GM12864 (cell line): ENCODE results near the gene AARS2.

Experiments
- DNase-seq: peaks from one replicate; pipeline ENCODE4 v3.0.0-alpha.2; 2011; ENCODE audit warnings: low read depth
- H3K4me3 ChIP-seq: 2 replicates; pipeline ENCODE4 v1.5.1; 2011; ENCODE audit warnings: mild to moderate bottlenecking, low read depth, low read length, control low read depth
- CTCF ChIP-seq: IDR thresholded peaks from 2 replicates; pipeline ENCODE4 v1.5.1; 2011; ENCODE audit warnings: low read depth, mild to moderate bottlenecking, moderate library complexity, low read length, control low read depth, inconsistent platforms; ENCODE audit errors: missing control alignments

The AARS2 gene

GRCh38 chr6:44311767-44312166 lies 1.4 kb downstream of the AARS2 start:
- no peak for DNase-seq
- TF ChIP-seq CTCF: no peak
- H3K4me3 ChIP-seq: no peak overlapping the region; the same call in 1 of the 2 replicates

GRCh38 chr6:44311304-44311703 lies 1.8 kb downstream of the AARS2 start:
- no peak for TF ChIP-seq CTCF
- DNase-seq: no peak
- no peak overlapping the region for H3K4me3 ChIP-seq

GRCh38 chr6:44310241-44310640 lies 2.9 kb downstream of the AARS2 start:
- no peak overlapping the region for H3K4me3 ChIP-seq
- DNase-seq: no peak
- no peak for TF ChIP-seq CTCF

GRCh38 chr6:44309631-44310030 lies 3.5 kb downstream of the AARS2 start:
- TF ChIP-seq CTCF: no peak
- no peak overlapping the region for H3K4me3 ChIP-seq
- DNase-seq: no peak

GRCh38 chr6:44309092-44309491 lies 4.1 kb downstream of the AARS2 start:
- no peak overlapping the region for H3K4me3 ChIP-seq
- no peak for DNase-seq
- no peak for TF ChIP-seq CTCF

- no peak for DNase-seq
- H3K4me3 ChIP-seq: no peak overlapping the region
- no peak for TF ChIP-seq CTCF
Measured at GRCh38 chr6:44307217-44307616, 5.9 kb downstream of the AARS2 start.

- H3K4me3 ChIP-seq: no peak overlapping the region
- TF ChIP-seq CTCF: no peak
- DNase-seq: no peak
Measured at GRCh38 chr6:44306710-44307109, 6.4 kb downstream of the AARS2 start.
